Right lobe of liver (tissue), 6 donors: ENCODE measurements around the gene MB21D2. TPM values are rescaled to one million over a fixed set of nuclear protein-coding genes. Genes with fewer than 3 reads are reported as not detected.

Source experiments
- ATAC-seq, 4 donors: fragments of 200-7000 bp; cut with Tn5 transposase; one replicate each; pipeline ENCODE4 v1.9.1; 2020; ENCODE audit warnings: mild to moderate bottlenecking in 4 of 4, moderate library complexity in 4 of 4
- DNase-seq, 3 donors: peaks; one replicate each; pipeline ENCODE4 v3.0.0-alpha.2; 2020
- H3K27ac ChIP-seq, 3 donors: fragments of 200-600 bp; one replicate each; pipeline ENCODE4 v1.8.0; 2022
- H3K27me3 ChIP-seq, 2 donors: fragments of 200-600 bp; one replicate each; pipeline ENCODE4 v1.8.0; 2022
- H3K36me3 ChIP-seq, 4 donors: fragments of 200-600 bp; sonication (generic) in 1 of 4; one replicate each; pipeline versions ENCODE4 v1.5.1 to v1.8.0; 2017 to 2022; ENCODE audit warnings: control low read depth in 1 of 4
- H3K4me1 ChIP-seq, 4 donors: fragments of 200-600 bp; sonication (generic) in 1 of 4; one replicate each; pipeline versions ENCODE4 v1.5.1 to v1.8.0; 2017 to 2022; ENCODE audit warnings: control low read depth in 1 of 4
- H3K4me3 ChIP-seq, 3 donors: fragments of 200-600 bp; one replicate each; pipeline ENCODE4 v1.8.0; 2022
- H3K9me3 ChIP-seq, 4 donors: fragments of 200-600 bp; sonication (generic) in 1 of 4; one replicate each; pipeline versions ENCODE4 v1.5.1 to v1.8.0; 2017 to 2022; ENCODE audit warnings: control low read depth in 1 of 4
- CTCF ChIP-seq, 4 donors: fragments of 200-600 bp in 3 of 4; fragments of 450-650 bp in 1 of 4; IDR thresholded peaks; one replicate each; pipeline versions ENCODE4 v1.5.1 to v1.8.0; 2016 to 2022; ENCODE audit warnings: antibody characterized with exemption in 4 of 4, mild to moderate bottlenecking in 2 of 4
- POLR2A ChIP-seq: fragments of 450-650 bp; IDR thresholded peaks from one replicate; pipeline ENCODE4 v1.6.1; 2017; ENCODE audit warnings: antibody characterized with exemption, mild to moderate bottlenecking
- WGBS: methylation state at CpG from one replicate; pipeline ENCODE4 v1.1.6; 2018; ENCODE audit warnings: low coverage, low lambda C conversion rate; ENCODE audit not compliant: insufficient coverage; ENCODE audit errors: missing lambda C conversion rate; 5-methylcytosine and 5-hydroxymethylcytosine counted together
- intact Hi-C, 2 donors: fragments of 100-400 bp; cut with DNase I; formaldehyde crosslinking; loops; one replicate each; pipeline versions ENCODE4 v1.11.2 to v1.14.1; 2022
- total RNA-seq, 6 experiments: library from RNA; depleted of rRNA in 2 of 6; stranded (reverse); fragments of >200 nt in 2 of 6; fragmentation: NEBNext Ultra II Directional in 3 of 6; extraction: Animal tissue kit (Norgen Biotek cat#: 25700) in 3 of 6; gene quantifications; one replicate each; pipeline versions ENCODE4 v1.1.0 to v1.2.4, GENCODE V29; 2016 to 2023
- donor health status: DM: no; HTN: yes; CAD: no.
- donor health status: DM: no; HTN: no; CAD: no.
- donor health status: DM: no; HTN: no; CAD: no.
- donor health status: DM: no; HTN: yes; CAD: no.
- donor health status: DM: no; HTN: yes; CAD: no.

The MB21D2 gene
- total RNA-seq, 6 experiments from 2014 or later = 0.15 to 0.86 (median 0.31) TPM; not detected in 1

DNA sequence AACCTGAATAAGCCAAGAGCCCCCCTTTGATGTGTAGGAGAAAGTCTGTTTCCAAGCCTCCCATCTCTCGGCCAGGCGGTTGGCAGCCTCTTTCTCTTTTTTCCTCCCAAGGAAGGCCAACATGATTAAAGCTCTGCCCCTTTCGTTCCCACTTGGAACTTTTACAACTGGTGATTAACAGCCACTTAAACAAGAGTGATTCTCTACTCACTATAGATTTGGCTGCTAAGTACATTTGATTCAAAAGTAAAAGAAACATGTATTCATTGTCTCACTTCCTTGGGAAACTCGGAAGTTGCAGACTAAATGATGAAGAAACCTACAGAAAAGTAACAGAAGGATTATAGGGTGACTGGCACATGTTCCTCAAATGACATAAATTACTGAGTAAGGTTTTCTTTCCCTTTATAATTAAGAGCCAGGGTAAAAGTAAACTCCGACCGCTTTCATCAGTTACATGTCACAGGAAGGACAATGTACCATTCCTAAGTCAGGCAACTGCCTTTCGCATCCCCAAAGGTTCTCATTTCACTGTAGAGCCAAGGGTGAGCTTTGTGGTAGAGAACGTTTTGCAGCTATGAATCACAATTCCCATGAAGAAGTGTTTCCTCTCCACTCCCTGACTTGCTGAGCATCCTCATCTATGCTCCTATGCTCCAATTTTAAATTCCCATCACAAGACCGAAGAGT is 72.7 kb downstream of the MB21D2 start:
- no peak overlapping the region for H3K27ac ChIP-seq
- H3K36me3 ChIP-seq = no peaks in the 10 kb centered on the region
- WGBS = 73% methylated on average over 9 of the region's 9 CpGs
- TF ChIP-seq POLR2A = no peak
- TF ChIP-seq CTCF (IDR thresholded peaks at IDR 0.05) = no peak
- H3K9me3 ChIP-seq = no peaks in the 10 kb centered on the region
- H3K4me3 ChIP-seq = no peak overlapping the region
- DNase-seq (no peak), ATAC-seq (no peak)
- H3K27me3 ChIP-seq = no peaks in the 10 kb centered on the region
- H3K4me1 ChIP-seq = no peaks in the 10 kb centered on the region
- intact Hi-C loops = no loop called here

DNA sequence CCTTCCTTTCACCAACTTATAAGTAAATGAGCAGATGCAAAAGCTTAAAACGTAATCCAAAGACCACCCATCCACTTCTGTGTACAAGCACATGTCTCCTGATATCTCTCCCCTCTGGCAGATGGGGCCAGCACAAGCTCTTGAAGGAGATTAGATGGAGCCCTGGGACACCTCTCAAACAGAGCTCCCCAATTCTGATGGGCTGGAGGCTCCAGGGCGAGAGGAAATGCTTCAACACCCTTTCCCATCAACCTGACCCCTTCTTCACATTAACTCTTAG is 73.2 kb downstream of the MB21D2 start:
- Histone ChIP-seq H3K27me3 (no peaks in the 10 kb centered on the region), H3K4me3 (no peak overlapping the region), H3K9me3 (no peaks in the 10 kb centered on the region), H3K4me1 (no peaks in the 10 kb centered on the region), H3K27ac (no peak overlapping the region), H3K36me3 (no peaks in the 10 kb centered on the region)
- TF ChIP-seq POLR2A (no peak), CTCF (IDR thresholded peaks at IDR 0.05) (no peak)
- ATAC-seq (no peak), DNase-seq (no peak)
- 32% methylated on average over 2 of the region's 2 CpGs for WGBS
- intact Hi-C loops = no loop called here

GRCh38 chr3:192843723-192844485 is 73.8 kb downstream of the MB21D2 start:
- 70% methylated on average over 7 of the region's 10 CpGs for WGBS
- no peak for DNase-seq
- TF ChIP-seq POLR2A (no peak), CTCF (IDR thresholded peaks at IDR 0.05) (no peak)
- H3K9me3 ChIP-seq = no peaks in the 10 kb centered on the region
- no peak overlapping the region for H3K27ac ChIP-seq
- no peaks in the 10 kb centered on the region for H3K36me3 ChIP-seq
- no peak overlapping the region for H3K4me3 ChIP-seq
- no peaks in the 10 kb centered on the region for H3K4me1 ChIP-seq
- intact Hi-C loops = no loop called here
- no peak for ATAC-seq
- H3K27me3 ChIP-seq = no peaks in the 10 kb centered on the region

DNA sequence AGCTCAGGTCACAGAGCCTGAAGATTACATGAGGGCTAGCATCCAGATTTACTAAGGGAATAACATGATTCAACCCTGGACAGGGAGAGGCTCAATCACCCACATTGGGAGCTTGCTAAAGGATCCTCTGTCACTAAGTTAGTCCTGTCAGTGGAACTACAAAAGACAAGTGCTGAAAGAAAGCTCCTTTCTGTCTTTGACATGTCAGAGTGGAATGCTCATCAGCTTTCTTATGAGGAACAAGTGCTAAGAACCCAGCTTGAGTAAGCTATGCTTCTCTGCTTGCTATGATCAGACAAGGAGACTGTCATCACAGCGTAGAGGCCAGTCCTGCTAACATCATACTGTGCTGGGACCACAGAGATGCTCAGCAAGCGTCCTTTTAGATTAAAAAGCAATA is 74.5 kb downstream of the MB21D2 start:
- intact Hi-C loops = no loop called here
- ATAC-seq = no peak
- TF ChIP-seq POLR2A = no peak
- TF ChIP-seq CTCF (IDR thresholded peaks at IDR 0.05) = no peak
- H3K36me3 ChIP-seq = no peaks in the 10 kb centered on the region
- H3K4me1 ChIP-seq = no peaks in the 10 kb centered on the region
- no peaks in the 10 kb centered on the region for H3K27me3 ChIP-seq
- no peak overlapping the region for H3K4me3 ChIP-seq
- no peak for DNase-seq
- H3K9me3 ChIP-seq = no peaks in the 10 kb centered on the region
- no peak overlapping the region for H3K27ac ChIP-seq
- WGBS = 57% methylated on average over 1 of the region's 2 CpGs
